Measurements from ENCODE around the gene WDR41.

DNA sequence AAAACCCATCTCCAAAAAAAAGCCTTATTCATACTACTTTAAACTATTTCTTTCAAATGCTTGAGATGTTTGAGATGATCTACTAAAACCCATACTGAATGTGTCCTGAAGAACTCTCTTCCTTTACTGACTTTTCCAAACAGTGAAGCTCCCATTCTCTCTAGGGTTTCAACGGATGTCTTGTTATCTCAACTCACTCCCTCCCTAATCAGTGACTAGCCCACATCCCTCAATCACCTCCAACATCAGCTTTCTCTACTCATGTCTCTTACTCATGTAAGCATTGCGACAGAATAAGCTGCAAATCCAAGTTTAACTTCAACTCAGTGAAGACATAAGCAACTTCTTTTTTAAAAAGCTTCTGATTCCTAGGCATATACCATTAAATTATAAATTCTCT is 42.1 kb downstream of the WDR41 start:
- TF ChIP-seq, protein P1, sequence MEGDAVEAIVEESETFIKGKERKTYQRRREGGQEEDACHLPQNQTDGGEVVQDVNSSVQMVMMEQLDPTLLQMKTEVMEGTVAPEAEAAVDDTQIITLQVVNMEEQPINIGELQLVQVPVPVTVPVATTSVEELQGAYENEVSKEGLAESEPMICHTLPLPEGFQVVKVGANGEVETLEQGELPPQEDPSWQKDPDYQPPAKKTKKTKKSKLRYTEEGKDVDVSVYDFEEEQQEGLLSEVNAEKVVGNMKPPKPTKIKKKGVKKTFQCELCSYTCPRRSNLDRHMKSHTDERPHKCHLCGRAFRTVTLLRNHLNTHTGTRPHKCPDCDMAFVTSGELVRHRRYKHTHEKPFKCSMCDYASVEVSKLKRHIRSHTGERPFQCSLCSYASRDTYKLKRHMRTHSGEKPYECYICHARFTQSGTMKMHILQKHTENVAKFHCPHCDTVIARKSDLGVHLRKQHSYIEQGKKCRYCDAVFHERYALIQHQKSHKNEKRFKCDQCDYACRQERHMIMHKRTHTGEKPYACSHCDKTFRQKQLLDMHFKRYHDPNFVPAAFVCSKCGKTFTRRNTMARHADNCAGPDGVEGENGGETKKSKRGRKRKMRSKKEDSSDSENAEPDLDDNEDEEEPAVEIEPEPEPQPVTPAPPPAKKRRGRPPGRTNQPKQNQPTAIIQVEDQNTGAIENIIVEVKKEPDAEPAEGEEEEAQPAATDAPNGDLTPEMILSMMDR (IDR thresholded peaks at IDR 0.05; ENCODE audit: low read depth, low read length): no peak
- no peak for TF ChIP-seq POLR2A (IDR thresholded peaks at IDR 0.05; ENCODE audit: extremely low read depth, insufficient read length)
